ENCODE results near the gene ARID5B.

The ARID5B gene

GRCh38 chr10:62081341-62082270 lies 180.1 kb downstream of the ARID5B start:
- Histone ChIP-seq H3K4me3 (peak overlapping the region; percentile 50), H3K27ac (peak overlapping the region; percentile 59 to 92)
- no peak for DNase-seq (ENCODE audit: low spot score)
- no peak for TF ChIP-seq CTCF (IDR thresholded peaks at IDR 0.05)

GRCh38 chr10:62082271-62082656 lies 180.8 kb downstream of the ARID5B start:
- Histone ChIP-seq H3K27ac (peak overlapping the region; percentile 59 to 92), H3K4me3 (peak overlapping the region; percentile 50)
- TF ChIP-seq CTCF (IDR thresholded peaks at IDR 0.05) = no peak
- no peak for DNase-seq (ENCODE audit: low spot score)

- no peak for TF ChIP-seq CTCF (IDR thresholded peaks at IDR 0.05)
- H3K27ac ChIP-seq = peak overlapping the region; percentile 59 to 92
- no peak for DNase-seq (ENCODE audit: low spot score)
- peak overlapping the region; percentile 50 for H3K4me3 ChIP-seq
Measured at GRCh38 chr10:62082729-62083411, 181.4 kb downstream of the ARID5B start.

GRCh38 chr10:62083412-62084267 lies 182.1 kb downstream of the ARID5B start:
- DNase-seq (ENCODE audit: low spot score) = no peak
- no peak for TF ChIP-seq CTCF (IDR thresholded peaks at IDR 0.05)
- Histone ChIP-seq H3K4me3 (peak overlapping the region; percentile 50), H3K27ac (peak overlapping the region; percentile 59 to 92)

GRCh38 chr10:62084451-62084850 lies 183.0 kb downstream of the ARID5B start:
- peak overlapping the region; percentile 50 for H3K4me3 ChIP-seq
- TF ChIP-seq CTCF (IDR thresholded peaks at IDR 0.05) = no peak
- DNase-seq (ENCODE audit: low spot score) = no peak
- peak overlapping the region; percentile 59 to 92 for H3K27ac ChIP-seq

GRCh38 chr10:62085404-62085803 lies 183.9 kb downstream of the ARID5B start:
- no peak for DNase-seq (ENCODE audit: low spot score)
- Histone ChIP-seq H3K27ac (peak overlapping the region in 1 of 2 donors; percentile 92), H3K4me3 (no peak overlapping the region)
- no peak for TF ChIP-seq CTCF (IDR thresholded peaks at IDR 0.05)
